ENCODE measurements around the gene TMEM221.

DNA sequence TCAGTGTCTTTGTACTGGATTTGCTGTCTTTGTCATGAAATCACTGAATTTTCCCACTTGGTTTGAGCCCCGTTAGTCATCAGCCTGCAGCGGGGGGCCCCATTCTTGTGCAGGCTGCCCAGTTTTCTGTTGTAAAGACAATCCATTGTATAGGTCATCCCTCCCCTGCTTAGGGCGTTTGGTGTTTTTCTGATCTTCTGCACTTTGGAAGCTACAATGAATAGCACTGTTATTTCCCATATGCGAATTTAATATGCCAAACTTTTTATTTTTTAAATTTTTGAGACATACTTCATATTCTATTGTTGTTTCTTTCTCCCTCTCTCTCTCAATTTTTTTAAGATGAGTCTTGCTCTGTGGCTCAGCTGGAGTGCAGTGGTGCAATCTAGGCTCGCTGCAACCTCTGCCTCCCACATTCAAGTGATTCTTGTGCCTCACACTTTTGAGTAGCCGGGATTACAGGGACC lies 30.9 kb upstream of the TMEM221 start:
- TF ChIP-seq CTCF (IDR thresholded peaks at IDR 0.05) (no peak), POLR2A (IDR thresholded peaks at IDR 0.05) (no peak)

Measured in heart left ventricle (tissue), 13 donors.